Measurements from ENCODE around the gene APOO. TPM values are rescaled to one million over a fixed set of nuclear protein-coding genes. Genes with fewer than 3 reads are reported as not detected.

APOO gene
- total and polyA plus RNA-seq, 4 experiments from 2014 or later, result 5.1 to 18.9 (median 13.1) TPM

Other genes with a start within 250 kb of the APOO start
- 10 to 100 TPM; 13.1 to 13.4 TPM for gene PRDX4, start 240.4 kb downstream of the APOO start, total RNA-seq
- gene PRDX4, start 240.4 kb downstream of the APOO start, polyA plus RNA-seq, result 10 to 100 TPM; 64.9 to 65.5 TPM
- gene ACOT9, start 164.7 kb downstream of the APOO start, total RNA-seq, result 10 to 100 TPM; 21.2 to 25.2 TPM
- gene ACOT9, start 164.7 kb downstream of the APOO start, polyA plus RNA-seq, result 10 to 100 TPM; 22.5 to 28.1 TPM
- gene SAT1, start 124.8 kb downstream of the APOO start, total RNA-seq, result 100 to 1,000 TPM; 139 to 145 TPM
- 100 to 1,000 TPM; 127 to 134 TPM for gene SAT1, start 124.8 kb downstream of the APOO start, polyA plus RNA-seq
- gene CXorf58, start 68 bp upstream of the APOO start, total RNA-seq, result not detected
- gene CXorf58, start 68 bp upstream of the APOO start, polyA plus RNA-seq, result under 1 TPM in 1 of 2 donors, not detected in 1; 0.14 TPM
- 1 to 10 TPM; 7.3 to 7.9 TPM for gene KLHL15, start 119.2 kb upstream of the APOO start, total RNA-seq
- 1 to 10 TPM; 1.3 to 1.5 TPM for gene KLHL15, start 119.2 kb upstream of the APOO start, polyA plus RNA-seq
- 100 to 1,000 TPM; 218 to 221 TPM for gene EIF2S3, start 147.0 kb upstream of the APOO start, total RNA-seq
- gene EIF2S3, start 147.0 kb upstream of the APOO start, polyA plus RNA-seq, result 100 to 1,000 TPM; 117 to 120 TPM
- 10 to 100 TPM; 69.5 to 72.2 TPM for gene ZFX, start 241.8 kb upstream of the APOO start, total RNA-seq
- 10 to 100 TPM; 33.7 to 43.8 TPM for gene ZFX, start 241.8 kb upstream of the APOO start, polyA plus RNA-seq

All from CD4-positive, alpha-beta memory T cell (primary cell).